Neural cell (in vitro differentiated cells): ENCODE data around the gene SET.

ENCODE experiments used
- EZH2 ChIP-seq: fragments of 200-600, 300-800 bp; shearing (Covaris generic), sonication (generic); IDR thresholded peaks from 2 replicates; pipeline ENCODE4 v1.6.1; 2014; ENCODE audit warnings: antibody characterized with exemption, low read length, borderline replicate concordance, mild to moderate bottlenecking; ENCODE audit not compliant: insufficient read depth, poor library complexity, severe bottlenecking
- MXI1 ChIP-seq: fragments of 450-650 bp; conservative IDR thresholded peaks from 2 replicates; pipeline ENCODE4 v1.6.1; 2014; ENCODE audit warnings: antibody characterized with exemption, mild to moderate bottlenecking; ENCODE audit not compliant: poor library complexity, severe bottlenecking
- RAD21 ChIP-seq: fragments of 450-650 bp; conservative IDR thresholded peaks from 2 replicates; pipeline ENCODE4 v1.6.1; 2014; ENCODE audit warnings: antibody characterized with exemption, mild to moderate bottlenecking, moderate library complexity
- SMC3 ChIP-seq: fragments of 450-650 bp; conservative IDR thresholded peaks from 2 replicates; pipeline ENCODE4 v1.6.1; 2014; ENCODE audit warnings: antibody characterized with exemption, mild to moderate bottlenecking, moderate library complexity; ENCODE audit not compliant: poor library complexity
- TAF1 ChIP-seq: IDR thresholded peaks from 2 replicates; pipeline ENCODE4 v1.6.1; 2012; ENCODE audit warnings: low read depth
- TF ChIP-seq, protein P1 (sequence below): fragments of 450-650 bp; IDR thresholded peaks from 2 replicates; pipeline ENCODE4 v1.5.1; 2014; ENCODE audit warnings: antibody characterized with exemption, mild to moderate bottlenecking, moderate library complexity; ENCODE audit not compliant: poor library complexity, severe bottlenecking

- TF ChIP-seq, protein P1, sequence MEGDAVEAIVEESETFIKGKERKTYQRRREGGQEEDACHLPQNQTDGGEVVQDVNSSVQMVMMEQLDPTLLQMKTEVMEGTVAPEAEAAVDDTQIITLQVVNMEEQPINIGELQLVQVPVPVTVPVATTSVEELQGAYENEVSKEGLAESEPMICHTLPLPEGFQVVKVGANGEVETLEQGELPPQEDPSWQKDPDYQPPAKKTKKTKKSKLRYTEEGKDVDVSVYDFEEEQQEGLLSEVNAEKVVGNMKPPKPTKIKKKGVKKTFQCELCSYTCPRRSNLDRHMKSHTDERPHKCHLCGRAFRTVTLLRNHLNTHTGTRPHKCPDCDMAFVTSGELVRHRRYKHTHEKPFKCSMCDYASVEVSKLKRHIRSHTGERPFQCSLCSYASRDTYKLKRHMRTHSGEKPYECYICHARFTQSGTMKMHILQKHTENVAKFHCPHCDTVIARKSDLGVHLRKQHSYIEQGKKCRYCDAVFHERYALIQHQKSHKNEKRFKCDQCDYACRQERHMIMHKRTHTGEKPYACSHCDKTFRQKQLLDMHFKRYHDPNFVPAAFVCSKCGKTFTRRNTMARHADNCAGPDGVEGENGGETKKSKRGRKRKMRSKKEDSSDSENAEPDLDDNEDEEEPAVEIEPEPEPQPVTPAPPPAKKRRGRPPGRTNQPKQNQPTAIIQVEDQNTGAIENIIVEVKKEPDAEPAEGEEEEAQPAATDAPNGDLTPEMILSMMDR: no peak
- TF ChIP-seq SMC3 (no peak), MXI1 (no peak), EZH2 (no peak), RAD21 (no peak), TAF1 (no peak)
Measured at GRCh38 chr9:128657344-128657704, 31.7 kb upstream of the SET start.
